ENCODE data around the gene MAP4K4.
"Not testable (repeated sequence)": the region's sequence is repeated elsewhere in the genome, so short reads cannot be mapped to it uniquely, and the experiment has no call there.

MAP4K4 gene

DNA sequence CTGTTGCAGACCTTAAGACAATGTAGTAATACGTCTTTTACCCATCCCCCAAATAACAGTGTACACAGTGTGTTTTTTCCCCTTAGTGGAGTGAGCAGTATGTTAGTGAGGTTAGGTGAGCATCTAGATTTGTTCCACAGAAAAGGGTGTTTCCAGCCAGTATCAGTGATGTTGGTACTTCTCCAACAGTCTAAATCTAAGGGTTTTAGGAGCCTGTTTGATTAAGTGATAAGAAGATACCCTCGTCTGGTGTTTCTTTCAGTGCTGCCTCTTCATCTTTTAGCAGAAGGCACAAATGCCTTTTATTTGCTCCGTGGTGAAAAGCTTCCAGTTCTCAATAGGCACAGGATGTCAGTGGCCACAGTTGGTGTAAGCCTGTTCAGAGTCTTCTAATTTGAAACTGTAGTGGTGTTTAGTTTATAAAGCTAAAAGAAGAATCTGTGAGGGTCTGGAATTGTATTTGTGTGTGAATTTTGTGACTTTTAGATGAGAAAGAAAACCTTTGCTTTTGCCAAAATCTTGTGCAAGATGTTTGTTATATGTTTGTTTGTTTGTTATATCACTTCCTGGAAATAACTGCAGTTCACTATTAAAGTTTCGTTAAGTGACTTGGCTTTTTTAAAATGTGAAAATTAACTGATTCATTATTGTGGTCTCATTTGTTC lies 71.2 kb downstream of the MAP4K4 start:
- no peak for DNase-seq (ENCODE audit: low read depth, low spot score)

DNA sequence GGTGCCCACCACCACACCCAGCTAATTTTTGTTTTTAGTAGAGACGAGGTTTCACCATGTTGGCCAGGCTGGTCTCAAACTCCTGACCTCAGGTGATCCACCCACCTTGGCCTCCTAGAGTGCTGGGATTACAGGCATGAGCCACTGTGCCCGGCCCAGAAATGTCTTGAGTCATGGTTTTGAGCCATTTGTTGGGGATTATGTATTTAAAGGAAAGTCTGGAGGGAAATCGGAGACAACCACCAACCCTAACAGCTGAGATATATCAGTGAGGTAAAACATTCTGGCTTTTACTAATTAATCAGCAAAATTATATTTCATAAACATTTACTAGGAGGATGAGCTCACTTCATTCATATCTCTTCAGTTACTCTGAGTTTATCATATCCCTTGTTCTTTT lies 72.2 kb downstream of the MAP4K4 start:
- DNase-seq (ENCODE audit: low read depth, low spot score), result not testable (repeated sequence)

DNA sequence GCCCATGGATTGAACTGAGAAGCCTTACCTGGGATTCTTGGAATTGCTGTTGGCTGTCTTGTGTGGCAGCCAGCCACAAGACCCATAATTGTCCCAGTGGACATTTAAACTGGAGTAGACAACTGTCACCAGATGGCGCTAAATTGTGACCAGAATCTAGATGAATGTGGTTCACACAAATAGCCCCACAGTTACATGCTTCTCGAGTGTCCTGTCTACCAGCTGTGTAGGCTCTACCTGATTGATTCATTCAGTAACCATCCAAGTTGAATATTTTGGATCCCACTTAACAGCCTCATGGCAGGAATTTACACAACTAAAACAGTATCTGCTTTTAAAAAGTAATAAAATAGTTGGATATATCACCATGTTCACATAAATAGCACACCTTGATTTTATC lies 73.2 kb downstream of the MAP4K4 start:
- DNase-seq (ENCODE audit: low read depth, low spot score), result no peak

DNA sequence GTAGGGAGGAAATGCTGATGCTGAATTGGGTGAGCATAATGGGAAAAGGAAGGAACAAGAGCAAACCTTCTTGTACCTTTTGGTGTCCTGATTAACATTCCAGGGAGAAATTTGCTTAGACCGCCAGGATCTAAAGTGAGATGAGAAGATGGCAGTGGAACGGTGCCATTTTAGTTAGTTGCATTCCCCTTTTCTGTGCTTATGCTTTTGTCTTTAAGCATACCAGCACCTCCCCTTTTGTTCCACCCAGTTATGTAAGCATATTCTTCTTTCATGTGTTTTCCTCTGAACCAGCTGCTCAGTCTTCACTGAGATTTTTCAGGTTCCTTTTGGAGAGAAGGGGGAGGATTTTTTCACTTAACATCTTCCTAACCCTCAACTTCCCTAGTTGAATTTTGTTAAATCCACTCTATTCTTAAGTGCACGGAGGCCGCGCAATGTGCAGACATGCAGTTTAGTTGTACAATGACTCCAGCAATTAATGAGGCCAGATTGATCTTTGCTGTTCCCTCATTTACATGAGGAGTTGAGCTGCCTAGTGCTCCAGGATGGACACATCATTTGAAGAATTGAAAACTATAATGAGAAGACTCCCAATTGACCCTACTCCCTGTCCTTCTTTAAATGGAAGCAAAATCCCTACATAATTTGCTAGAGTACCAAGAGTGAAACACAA lies 73.9 kb downstream of the MAP4K4 start:
- no peak for DNase-seq (ENCODE audit: low read depth, low spot score)

DNA sequence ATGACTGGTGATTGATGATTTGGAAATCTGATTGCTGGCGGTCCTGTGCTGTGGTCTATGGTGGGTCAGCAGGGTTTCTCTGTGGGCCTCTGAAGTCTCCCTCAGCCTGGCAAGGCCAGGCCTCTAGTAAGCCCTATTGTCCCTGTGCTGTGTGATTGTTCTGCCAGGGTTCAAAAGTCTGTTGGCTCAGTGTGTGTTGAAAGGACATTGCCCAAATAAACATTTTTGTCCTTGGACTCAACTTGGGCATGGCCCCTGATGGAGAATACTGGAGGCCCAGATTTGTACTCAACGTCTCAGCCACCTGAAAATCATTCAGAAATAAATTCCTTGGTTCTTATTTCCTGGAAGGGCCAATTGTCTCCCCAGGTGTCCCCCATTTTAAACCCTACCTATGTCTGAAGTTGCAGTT lies 74.4 kb downstream of the MAP4K4 start:
- DNase-seq (ENCODE audit: low read depth, low spot score), result no peak

DNA sequence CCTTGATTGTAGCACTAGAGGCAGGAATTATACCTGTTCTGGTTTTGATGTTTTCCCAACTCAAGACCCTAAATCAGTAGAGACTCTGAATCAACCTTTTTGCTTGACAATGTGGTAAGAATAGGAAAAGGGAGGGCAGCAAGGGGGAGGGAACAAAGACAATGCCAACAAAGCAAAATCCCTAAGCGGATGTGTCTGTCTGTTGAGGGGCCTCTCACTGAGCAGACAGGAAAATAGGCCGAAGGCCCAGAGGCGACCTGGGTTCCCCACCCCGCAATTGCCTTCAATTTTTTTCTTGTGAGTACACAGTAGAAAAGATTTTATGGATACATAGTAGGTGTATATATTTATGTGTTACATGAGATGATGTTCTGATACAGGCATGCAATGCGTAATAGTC lies 75.6 kb downstream of the MAP4K4 start:
- no peak for DNase-seq (ENCODE audit: low read depth, low spot score)

DNA sequence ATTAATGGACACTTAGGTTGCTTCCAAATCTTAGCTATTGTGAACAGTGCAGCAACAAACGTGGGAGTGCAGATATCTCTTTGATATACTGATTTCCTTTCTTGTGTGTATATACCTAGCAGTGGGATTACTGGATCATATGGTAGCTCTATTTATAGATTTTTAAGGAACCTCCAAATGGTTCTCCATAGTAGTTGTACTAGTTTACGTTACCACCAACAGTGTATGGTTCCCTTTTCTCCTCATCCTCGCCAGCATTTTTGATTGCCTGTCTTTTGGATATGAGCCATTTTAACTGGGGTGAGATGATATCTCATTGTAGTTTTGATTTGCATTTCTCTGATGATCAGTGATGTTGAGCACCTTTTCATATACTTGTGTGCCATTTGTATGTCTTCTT lies 76.5 kb downstream of the MAP4K4 start:
- DNase-seq (ENCODE audit: low read depth, low spot score), result not testable (repeated sequence)

DNA sequence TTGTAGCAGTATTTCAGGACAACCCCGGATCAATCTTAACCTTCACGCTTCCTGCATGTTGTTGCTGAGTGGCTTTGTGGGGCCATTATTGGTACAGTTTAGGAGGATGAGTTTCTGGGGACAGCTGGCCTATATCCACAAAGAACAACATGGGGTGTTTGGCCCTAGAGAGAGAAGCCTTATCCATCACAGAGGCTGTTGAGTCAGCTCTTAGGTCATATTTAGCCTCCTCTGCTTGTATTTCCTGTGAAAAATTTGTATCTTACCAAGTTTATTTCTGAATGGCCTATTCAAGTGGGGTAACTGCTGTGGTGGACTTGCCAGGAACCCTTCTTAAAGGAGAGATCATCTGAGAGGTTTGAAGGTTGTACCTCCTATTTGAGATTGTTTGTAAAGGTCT lies 77.6 kb downstream of the MAP4K4 start:
- no peak for DNase-seq (ENCODE audit: low read depth, low spot score)

DNA sequence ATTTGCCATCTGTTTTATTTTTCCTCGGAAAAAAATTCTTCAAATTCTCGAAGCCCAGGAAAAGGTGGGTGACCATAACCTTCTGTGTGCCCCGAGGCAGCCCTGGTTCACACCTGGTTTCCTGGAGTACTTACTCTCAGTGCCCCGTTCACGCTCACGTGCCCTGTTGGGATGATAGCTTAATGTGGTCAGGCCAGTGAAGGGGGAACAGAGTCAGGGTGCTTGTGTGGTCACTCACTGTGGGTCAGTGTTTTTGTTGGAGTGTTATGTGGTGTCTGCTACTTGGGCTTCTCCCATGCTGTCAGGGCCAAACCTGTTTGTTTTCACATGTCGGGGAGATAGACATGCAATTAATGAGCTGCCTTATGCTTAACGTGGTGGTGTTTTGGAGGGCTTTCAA lies 78.1 kb downstream of the MAP4K4 start:
- DNase-seq (ENCODE audit: low read depth, low spot score), result no peak

DNA sequence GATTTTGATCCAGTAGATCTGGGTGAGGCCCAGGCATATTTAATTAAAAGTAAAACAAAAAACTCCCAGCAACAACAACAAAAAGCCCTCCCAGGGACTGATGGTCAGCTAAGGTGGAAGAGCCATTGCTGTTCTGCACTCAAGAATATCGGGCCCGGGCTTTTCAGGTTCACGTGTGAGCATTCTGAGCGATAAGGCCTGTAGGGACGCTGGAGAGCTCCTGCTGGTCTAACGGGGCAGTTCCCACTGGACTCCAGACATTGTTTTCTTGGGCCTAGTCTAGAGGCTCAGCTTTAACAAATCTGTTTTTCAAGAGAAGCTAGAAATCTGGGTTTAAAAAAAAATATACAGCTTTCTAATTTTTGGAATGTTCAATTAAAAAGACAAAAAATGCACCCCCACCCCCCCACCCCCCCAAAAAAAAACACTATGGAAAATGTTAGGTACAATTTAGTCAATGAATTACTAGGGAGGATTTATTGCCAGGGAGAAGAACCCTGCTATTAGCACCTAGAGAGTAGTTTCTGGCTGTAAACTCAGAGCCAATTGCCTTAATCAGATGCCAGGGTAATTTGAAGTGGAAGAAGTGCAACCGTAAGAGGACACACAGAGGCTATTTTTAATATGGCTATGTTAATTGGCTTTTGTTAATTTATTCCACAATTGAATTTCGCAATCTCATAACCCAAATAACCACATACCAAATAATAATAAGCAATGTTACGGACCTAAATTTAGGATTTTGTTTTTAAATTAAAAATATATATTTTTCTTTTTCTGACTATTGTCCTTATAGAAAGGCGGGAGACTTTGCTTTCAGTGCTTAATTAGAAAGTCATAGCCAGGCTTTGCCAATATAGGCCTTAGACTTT lies 78.9 kb downstream of the MAP4K4 start:
- no peak for DNase-seq (ENCODE audit: low read depth, low spot score)

DNA sequence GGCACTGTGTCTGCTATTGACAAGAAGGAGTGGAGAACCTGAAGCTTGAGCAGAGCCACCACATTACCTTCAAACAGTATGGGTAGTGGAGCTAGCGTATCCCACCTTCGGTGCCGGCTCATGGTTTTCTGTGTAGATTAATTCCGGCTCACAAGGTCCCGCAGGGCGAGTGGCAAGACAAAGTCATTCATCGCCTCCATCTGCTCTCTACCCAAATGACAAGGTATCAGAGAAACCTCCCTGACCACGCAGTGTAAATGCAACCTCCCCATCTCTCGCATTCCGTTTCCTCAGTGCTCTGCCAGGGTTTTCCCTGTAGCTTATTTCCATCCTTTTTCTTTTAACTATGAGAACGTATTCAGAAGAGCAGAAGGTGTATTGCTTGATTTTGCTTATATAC lies 79.8 kb downstream of the MAP4K4 start:
- no peak for DNase-seq (ENCODE audit: low read depth, low spot score)

DNA sequence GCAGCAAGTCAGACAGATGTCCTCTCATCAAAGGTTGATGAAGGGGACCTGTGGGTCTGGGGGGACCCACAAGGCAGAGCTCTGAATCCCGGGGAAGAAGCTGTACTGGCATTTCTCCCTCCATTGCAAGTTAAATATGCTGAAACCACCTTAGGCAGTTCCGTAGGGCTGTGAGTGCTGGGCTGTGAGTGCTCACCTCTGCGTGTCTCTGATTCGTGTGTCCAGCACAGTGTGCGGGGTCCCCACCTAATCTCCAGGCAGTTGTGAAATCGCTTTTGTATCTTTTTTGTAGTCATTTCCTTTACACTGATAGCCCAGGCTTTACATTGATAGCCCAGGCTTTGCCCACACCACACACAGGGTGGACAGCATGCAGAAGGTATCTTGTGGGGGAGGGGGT lies 80.6 kb downstream of the MAP4K4 start:
- DNase-seq (ENCODE audit: low read depth, low spot score), result no peak

DNA sequence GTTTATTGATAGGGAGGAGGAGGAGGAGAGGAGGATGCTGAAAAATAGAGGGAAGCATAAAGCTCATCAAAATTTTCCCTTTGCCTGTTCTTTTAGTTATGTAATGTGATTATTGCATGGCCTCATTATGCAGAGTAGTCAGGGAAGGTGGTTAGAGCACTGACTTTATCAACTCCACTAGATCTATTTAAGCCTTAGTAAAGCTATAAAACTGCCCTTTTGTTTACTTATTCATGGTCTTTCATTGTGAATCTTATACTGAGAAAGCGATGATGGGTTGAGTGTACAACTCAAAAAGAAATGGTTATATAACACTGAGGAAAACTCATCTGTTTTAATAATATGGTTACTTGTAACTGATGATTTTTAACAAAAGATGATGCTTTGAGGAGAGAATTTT lies 81.7 kb downstream of the MAP4K4 start:
- no peak for DNase-seq (ENCODE audit: low read depth, low spot score)

DNA sequence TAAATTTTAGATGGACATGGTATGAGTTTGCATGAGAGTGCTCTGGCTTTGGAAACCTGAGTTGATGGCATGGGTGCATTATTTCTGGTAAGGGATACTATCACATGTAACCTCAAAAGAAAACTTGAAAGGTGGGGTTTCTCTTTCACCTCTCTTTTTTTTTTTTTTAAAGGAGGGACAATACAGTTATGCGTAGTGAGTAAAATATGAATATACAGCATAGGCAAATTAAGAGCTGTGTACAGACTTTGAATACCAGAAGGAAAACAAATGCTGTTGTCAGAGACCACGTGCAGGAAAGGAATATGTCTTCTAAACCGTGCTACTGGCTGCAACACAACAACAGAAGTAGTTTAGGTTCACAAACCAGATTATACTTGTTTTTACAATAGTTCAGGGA lies 82.1 kb downstream of the MAP4K4 start:
- DNase-seq (ENCODE audit: low read depth, low spot score), result no peak

DNA sequence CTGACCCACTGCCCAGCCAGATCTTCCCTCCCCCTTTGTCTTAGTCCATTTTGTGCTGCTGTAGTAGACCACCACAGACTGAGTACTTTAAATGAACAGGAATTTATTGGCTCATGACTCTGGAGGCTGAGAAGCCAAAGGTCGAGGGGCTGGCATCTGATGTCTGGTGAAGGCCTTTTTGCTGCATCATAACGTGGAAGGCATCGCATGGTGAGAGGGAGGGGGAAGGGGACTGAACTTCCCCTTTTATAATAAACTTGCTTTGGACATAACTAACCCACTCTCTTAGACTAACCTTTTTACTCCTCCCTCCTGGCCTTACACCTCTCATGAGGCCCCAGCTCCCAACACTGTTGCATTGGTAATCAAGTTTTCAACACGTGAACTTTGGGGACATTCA lies 83.8 kb downstream of the MAP4K4 start:
- no peak for DNase-seq (ENCODE audit: low read depth, low spot score)

DNA sequence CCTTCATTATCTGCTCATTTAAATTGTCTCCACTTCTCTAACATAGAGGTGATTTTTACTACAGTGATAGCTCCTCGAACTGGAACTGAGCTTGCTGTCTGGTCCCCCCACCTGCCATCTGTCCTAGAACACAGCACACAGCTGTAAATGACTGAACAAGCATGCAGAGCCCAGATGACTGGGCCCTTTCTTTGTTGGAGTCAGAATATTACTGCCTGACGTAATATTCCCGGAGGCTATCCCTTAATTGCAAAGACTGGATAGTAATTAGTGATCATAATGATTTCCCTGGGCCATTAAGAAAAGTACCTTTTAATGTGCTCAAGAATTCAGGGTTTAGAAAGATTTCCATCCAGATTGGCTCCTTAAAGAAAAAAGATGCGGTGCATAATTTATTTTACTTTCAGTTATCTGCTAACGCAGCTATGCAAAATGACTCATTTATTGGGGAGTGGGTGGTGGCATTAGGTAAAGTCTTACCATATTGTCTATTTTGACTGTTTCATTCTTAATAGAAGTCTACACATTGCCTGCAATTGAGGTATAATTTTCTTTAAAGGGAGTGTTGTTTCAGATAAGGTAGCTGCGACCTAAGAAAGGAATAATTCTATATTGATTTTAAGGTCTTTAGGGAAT lies 84.4 kb downstream of the MAP4K4 start:
- no peak for DNase-seq (ENCODE audit: low read depth, low spot score)

DNA sequence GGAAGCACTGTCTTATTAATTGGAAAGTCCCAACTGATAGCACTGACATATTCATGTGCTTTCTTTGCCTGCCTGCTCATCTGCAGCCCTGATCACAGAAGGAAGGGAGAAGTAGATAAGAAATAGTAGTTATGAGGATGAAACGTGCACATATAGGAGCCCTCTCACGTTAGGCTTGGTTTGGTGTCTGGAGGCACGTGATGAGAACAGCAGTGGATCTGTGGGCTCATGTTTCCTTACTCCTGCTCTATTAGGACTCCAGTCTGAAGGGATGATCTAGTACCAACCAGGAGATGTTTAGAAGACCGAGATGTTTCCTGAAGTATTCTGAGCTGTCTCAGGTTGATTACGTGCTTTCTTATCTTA lies 84.9 kb downstream of the MAP4K4 start:
- DNase-seq (ENCODE audit: low read depth, low spot score), result no peak

DNA sequence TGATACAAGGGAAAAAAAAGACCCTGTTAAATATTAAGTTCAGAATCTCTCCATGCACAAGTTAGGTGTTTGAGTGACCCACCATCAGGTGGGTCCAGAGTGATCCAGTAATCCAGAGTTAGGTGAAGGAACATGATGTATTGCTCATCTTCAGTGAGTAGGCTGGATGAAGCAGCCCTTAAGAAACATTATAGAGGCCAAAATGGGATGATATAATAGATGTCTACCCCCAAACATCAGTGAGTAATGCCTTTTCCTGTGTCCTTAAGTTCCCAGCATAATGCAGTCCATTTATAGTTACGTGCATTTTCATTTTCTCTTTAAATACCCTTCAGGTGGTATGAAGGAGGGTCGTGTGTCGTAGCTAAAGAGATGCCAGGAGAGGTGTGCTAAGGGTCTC lies 89.6 kb downstream of the MAP4K4 start:
- DNase-seq (ENCODE audit: low read depth, low spot score), result no peak

DNA sequence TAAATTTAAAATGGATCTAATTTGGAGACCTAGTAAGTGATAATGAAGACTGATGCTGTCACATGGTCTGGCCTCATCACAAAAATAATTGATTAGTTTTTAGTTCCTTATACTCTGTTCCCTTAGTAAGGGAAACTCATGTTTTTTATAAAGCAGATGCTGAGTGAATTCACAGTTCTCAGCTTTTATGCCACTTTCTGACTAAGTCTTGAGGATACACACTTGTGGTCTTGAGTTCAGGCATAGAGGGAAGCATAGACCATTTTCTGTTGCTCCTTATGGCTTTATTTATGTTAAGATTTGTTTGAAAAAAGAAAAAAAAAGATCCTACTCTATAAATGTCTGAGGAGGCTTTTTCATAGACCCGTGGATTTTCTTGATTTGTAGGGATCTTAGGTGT lies 91.1 kb downstream of the MAP4K4 start:
- DNase-seq (ENCODE audit: low read depth, low spot score), result no peak

DNA sequence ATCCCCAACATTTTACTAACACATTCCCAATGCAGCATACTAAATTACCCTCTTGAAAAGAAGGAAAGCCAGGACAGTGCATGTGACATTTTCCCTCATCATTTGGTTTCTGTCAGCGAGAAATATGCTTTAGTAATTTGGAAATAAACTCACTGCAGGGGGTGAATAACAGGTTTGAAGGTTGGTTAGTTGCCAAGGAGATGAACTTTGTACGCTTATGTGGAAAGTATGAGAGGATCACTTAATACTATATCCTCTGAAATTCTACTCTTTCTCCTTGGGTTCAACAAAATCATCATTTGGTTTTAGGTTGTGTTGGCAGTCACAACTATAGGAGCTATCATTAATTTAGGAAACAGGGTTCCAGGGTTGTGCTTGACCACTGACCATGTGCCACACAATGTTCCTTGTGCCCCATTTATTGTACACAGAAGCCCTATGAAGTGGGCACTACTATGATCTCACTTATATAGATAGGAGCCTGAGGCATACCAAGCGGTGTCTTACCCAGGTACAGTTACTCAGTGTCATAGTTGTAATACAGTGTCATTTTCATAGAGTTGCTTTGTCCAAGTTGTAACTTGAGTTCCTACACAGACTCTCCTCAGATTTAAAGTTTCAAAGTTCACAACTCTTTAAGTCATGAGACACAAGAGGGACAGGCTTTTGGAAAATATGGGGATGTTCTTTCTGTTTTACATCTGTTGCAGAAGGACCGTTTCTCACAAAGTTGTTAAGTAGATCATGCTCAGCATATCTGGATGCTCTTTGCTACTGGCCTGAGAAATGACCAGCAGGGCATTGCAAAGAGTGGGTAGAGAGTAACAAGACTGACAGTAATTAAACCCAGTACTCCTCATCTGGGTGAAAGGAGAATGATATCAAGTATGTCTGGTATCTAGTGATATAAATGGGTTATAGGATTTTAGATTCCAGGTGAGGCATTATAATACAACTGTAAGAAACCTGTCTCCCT lies 91.8 kb downstream of the MAP4K4 start:
- DNase-seq (ENCODE audit: low read depth, low spot score), result no peak

DNA sequence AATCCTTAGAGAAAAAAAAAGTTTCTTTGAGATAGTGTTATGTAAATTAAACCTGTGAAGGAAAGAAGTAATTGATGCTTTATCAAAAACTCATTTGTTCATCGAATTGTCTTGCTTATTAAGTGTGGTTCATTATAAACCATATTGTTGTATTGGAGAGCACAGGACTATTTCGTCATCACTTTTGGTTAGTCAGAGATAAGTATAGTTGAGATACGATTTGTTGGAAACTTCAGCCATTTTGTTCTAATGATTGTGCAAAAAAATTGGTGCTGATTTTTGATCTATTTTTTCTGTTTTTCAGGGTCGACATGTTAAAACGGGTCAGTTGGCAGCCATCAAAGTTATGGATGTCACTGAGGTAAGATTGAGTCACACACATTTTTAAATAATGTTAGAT lies 92.9 kb downstream of the MAP4K4 start:
- no peak for DNase-seq (ENCODE audit: low read depth, low spot score)
